WI38 (cell line): ENCODE results near the gene EVPLL.
A peak's percentile ranks its signal among the peaks of the same experiment; 100 is the strongest.
"Not testable (repeated sequence)": the region's sequence is repeated elsewhere in the genome, so short reads cannot be mapped to it uniquely, and the experiment has no call there.

Experiments
- H3K4me3 ChIP-seq: 2 replicates; pipeline ENCODE4 v1.5.1; 2011; ENCODE audit warnings: low read depth, mild to moderate bottlenecking, control low read depth, low read length

Gene EVPLL

DNA sequence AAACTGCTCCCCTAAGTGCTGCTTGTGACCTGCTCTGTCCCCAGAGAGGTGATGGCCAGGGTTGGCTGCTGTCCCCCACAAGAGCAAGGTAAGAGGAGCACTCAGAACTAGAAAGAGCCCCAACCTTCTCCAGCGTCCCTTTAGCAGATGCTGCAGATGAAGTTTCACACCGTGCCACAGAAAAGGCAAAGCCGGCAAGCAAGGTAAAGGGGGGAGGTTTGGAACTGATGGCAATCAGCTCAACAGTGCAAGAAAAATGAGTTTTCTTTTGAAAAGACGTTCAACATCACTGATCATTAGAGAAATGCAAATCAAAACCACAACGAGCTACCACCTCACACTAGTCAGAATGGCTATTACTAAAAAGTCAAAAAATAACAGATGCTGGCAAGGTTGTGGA lies 26.0 kb downstream of the EVPLL start:
- not testable (repeated sequence) for H3K4me3 ChIP-seq

DNA sequence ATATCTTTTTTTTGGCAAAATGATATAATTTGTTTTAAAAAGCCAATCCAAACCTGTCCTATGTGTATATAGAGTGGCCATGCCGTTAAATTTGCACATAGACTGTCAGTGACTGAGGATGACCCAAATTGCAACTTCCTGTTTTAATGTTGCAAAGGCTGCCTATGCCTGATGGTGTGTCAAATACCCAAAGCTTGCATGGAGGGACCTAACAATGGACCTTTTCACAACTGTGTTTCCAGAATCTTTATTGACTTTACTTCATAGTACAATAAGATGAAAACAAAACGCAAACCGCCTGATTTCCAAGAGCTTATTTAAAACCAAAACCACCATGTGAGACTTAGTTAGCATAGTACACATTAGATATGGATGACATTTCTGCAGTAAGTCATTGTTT lies 31.3 kb downstream of the EVPLL start:
- not testable (repeated sequence) for H3K4me3 ChIP-seq

GRCh38 chr17:18409321-18409720 lies 31.7 kb downstream of the EVPLL start:
- H3K4me3 ChIP-seq, result not testable (repeated sequence)

GRCh38 chr17:18410736-18411135 lies 33.2 kb downstream of the EVPLL start:
- H3K4me3 ChIP-seq, result peak overlapping the region; percentile 46

GRCh38 chr17:18411377-18411864 lies 33.8 kb downstream of the EVPLL start:
- peak overlapping the region; percentile 60 for H3K4me3 ChIP-seq

DNA sequence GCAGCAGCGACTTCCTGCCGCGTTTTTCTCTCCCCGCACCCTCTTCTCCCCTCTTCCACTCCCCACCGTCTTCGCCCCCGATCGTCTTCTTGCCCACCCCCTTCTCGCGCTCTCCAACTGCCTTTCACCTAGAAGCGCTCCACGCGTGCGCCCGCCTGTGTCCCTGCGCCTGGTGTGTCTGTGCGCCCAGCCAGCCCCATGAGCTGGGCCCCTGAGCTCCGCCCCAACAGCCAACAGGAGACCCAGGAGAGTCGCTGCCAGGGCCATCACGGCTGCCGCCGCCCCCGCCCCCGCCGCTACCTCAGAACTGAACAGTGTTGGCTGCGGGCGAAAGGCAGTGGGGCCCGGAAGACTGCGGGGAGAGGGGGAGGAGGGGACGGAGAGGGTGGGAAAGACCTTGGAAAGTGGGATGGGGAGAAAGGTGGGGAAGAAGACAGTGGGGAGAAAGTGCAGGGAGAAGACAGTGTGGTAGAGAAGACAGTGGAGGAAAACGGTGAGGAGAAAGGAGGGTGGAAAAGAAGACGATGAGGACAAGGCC lies 34.5 kb downstream of the EVPLL start:
- peak overlapping the region; percentile 60 for H3K4me3 ChIP-seq

- not testable (repeated sequence) for H3K4me3 ChIP-seq
Observed at GRCh38 chr17:18421521-18421920, 43.9 kb downstream of the EVPLL start.

GRCh38 chr17:18422464-18422863 lies 44.9 kb downstream of the EVPLL start:
- not testable (repeated sequence) for H3K4me3 ChIP-seq

- not testable (repeated sequence) for H3K4me3 ChIP-seq
Observed at GRCh38 chr17:18423015-18423414, 45.4 kb downstream of the EVPLL start.

DNA sequence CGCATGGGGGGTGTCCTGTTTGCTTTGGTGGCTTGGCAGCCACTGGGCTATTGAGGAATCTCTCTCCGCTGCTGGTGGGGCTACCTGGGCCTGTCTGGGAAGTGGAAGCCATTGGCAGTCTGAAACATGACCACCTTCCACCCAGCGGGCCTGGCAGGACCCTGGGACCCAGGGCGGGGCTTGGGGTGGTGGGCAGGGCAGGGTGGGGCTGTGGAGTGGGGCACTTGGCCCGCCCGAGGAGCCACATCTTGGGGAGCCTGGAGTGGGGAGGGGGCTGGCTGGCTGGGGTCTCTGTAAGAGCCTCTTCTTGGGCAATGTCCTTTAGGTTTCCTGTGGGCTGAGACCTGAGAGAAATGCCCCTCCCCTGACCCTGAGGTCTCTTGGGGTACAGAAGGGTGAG lies 48.0 kb downstream of the EVPLL start:
- not testable (repeated sequence) for H3K4me3 ChIP-seq

GRCh38 chr17:18426639-18427038 lies 49.1 kb downstream of the EVPLL start:
- H3K4me3 ChIP-seq, result not testable (repeated sequence)

DNA sequence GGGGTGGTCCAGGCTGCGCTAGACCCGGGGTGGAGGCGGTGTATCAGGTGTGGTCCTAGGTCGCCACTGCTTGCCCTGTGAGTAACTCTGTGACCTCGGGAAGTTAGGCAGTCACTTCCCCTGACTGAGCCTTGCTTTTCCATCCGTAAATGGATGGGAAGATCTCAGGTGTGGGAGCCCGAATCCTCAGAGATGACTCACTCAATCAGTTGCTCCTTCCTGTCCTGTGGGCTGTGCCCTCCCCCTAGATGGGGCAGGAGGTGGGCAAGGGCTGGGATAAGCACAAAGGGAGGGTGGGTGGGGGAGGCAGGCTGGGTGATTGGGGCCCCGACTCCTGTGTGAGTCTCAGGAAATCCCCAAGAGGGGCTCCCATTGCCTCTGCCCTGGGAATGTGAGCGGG lies 54.6 kb downstream of the EVPLL start:
- H3K4me3 ChIP-seq, result not testable (repeated sequence)
